OCI-M1 (cell line): ENCODE data around the gene STMN1.
A peak's percentile ranks its signal among the peaks of the same experiment; 100 is the strongest.

Source experiments
- DNase-seq: peaks from one replicate; lab custom pipeline; 2025; lab: John Stamatoyannopoulos, UW

STMN1 gene

DNA sequence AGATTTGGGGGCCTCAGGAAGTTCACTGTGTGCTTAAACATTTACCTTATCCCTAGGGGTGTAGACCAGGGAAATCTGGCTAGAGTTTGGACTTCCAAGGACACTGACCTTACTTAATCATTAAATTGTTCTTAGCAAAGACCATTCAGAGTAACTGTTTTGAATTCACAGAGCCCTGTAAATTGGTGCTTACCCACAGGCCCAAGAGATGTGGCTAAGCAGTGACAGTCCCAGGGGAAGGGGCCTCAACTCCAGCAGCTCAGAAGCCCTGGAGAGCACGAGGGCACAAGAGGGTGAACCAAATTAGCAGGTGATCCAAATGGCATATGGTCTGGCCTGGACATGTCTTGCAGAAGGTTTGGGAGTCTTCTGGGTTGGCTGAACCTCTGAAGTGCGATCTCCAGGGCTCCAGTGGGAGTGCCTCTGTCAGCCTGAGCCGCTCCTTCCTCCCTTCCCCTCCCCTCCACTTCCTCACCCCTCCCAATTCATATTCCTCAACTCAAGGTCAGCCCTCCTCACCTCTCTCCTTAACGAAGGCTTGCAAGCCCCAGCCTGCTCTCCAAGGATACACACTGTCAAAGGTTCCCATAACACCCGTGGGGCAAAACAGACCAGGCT lies 35.0 kb downstream of the STMN1 start:
- DNase-seq = no peak

DNA sequence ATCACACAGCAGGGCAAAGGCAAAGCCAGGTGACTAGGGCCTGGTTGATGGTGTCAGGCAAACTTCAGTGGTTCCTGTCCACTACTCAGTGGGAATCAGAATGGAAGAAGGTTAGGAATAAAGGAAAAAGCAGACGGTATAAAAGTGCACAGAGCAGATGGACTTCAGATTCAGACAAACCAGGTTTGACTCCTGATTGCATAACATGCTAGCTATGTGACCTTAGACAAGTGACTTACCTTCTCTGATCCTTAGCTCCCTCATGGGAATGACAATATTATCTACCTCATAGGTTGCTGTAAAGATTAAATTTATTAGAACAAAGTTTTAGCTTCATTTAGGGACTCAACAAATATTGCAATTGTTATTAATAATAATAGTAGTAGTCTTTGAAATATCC lies 35.6 kb downstream of the STMN1 start:
- DNase-seq = no peak

DNA sequence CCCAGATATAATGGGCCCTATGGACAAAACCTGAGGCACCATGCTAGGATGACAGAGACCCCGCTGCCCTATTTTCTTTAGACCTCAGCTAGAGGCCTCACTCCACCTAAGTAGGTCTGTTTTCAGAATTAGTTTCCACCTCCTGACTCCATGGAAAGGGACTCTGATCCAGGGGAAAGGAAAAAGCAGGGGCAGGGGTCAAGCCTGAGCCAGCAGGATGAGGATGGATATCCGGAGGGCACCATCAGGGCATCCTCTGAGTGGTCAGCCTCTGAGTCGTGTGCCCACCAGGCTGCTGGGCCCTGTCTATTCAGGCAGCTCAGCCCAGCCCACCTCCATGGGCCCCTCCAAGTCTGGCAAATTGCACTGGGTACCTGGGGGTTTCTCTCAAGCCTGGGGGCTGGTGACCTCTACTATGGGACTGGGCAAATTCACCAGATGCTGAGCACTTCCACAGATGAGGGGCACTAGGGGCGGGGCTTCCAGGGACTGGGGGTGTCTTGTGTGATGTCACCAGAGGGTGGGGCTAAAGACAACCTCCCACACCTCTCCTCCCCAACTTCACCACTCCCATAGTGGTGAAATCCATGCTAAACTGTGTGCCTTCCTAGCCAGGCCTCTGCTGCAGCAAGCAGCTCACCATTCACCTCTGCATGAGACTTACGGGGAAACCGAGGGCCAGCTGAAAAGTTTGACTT lies 36.2 kb downstream of the STMN1 start:
- DNase-seq = no peak

DNA sequence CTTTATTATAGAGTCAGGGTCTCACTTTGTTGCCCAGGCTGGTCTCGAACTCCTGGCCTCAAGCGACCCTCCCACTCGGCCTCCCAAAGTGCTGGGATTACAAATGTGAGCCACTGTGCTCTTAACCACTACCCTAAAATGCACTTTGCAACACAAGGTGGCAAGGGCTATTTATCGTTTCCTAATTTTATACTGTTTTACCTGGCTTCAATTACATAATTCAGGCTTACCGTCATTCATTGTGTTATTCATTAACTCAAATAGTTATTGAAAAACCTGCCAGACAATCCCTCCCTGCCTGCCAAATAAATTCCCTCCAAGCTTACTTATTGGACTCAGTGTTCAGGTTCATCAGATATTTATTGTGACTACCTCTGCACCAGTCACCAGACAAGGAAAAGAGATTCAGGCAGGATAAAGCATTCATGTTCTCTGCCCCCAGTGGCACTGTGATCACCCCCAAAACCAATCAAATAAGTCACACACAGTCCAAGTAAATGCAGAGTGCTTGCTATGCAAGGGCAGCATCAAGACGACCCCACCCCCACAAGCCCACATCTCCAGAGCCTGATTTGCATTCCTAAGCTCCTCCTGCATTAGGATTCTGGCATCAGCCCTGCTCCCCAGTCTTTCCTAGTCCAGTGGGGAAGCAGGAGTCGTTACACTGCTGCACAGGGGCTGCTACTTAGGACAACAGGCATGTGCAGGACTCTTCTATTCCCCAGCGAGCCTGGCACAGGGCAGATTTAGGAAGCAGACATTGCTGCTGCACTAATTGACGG lies 38.8 kb downstream of the STMN1 start:
- no peak for DNase-seq

DNA sequence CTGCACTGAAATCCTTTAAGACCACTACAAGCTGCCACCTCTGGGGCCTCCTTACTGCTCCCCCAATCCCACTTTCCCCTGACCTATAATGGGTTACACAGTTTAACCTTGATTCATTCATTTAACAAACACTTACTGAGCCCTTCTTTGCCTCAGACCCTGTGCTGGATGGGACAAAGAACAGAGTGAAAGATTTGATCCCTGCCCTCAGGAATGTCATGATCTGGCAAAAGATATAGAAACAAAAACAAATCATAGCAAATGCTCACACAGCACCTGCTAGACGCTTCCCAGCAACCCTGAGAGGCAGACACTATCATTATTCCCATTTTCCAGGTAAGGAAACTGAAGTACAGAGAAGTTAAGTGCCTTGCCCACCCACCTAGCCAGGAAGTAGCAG lies 39.9 kb downstream of the STMN1 start:
- DNase-seq = no peak

DNA sequence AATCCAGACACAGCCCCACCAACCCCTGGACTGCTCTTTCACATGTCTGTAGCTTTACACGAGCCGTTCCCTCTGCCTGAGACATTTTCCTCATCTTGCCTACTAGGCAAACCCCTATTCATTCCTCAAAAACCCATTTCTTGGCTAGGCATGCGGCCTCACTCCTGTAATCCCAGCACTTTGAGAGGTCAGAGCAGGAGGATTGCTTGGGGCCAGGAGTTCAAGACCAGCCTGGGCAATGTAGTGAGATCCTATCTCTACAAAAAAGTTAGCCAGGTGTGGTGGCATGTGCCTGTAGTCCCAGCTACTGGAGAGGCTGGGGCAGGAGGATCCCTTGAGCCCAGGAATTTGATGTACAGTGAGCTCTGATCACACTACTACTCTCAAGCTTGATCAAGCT lies 41.8 kb downstream of the STMN1 start:
- no peak for DNase-seq

DNA sequence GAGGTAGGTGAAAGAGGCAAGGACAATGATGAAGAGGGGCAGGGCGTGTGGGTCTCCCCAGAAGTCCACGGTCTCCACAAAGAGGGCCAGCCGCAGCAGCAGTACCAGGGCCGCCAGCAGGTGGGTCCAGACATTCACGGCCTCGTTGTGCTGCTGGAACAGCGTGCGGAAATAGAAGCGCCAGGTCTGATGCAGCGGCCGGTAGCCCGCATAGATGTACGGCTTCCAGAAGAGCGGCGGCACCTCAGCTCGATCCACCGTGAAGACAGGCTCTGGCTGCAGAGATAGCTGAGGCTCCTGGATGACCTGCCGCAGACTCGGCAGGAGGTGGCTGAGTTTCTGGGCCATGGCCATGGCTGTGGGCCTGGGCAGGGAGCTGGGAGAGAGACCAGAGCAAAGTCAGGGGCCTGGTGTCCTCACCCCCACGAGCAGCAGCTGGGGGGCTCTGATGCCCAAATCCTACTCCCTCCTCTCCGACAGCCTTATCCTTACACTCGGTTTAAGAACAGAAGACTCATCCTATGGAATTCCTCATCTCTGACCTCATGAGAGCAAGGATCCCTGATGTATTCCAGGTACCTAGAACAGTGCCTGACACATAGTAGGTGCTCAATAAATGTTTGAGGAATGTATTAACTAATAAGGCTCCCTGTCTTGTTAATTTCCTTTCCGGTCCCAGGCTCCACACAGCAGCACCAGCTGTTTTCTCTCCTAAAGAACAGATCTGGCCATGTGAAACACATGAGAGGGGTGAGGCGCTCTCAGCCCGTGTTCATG lies 42.5 kb downstream of the STMN1 start:
- DNase-seq = no peak

DNA sequence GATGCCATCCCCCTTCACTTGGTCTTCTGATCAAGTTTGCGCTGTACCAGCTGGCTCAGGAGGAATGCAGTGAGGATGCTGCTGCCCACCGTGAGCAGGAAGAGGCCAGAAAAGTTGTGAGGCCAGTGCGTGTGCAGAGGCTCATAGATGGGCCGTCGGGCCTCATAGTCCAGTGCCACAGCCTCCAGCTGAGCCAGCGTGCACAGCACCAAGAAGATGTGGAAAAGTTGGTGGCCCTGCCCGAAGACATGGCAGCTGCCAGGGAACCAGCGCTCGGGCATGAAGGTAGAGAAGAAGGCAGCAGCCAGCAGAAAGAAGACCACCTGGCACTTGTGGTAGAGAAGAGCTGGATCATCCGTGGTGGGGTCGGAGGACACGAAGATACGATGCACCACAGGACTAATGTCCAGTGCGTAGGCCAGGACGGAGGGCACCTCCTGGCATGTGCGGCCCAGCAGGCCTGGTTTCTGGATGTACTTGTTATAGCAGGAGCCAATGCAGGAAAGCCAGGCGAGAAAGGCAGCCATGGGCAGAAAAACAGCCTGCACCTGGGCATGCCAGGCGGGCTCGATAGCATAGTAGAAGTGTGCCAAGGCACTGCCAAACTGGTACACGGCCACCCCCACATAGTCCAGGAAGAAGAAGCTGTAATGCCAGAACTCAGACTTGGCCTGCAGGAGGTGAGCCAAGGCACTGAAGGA lies 43.3 kb downstream of the STMN1 start:
- DNase-seq = no peak

DNA sequence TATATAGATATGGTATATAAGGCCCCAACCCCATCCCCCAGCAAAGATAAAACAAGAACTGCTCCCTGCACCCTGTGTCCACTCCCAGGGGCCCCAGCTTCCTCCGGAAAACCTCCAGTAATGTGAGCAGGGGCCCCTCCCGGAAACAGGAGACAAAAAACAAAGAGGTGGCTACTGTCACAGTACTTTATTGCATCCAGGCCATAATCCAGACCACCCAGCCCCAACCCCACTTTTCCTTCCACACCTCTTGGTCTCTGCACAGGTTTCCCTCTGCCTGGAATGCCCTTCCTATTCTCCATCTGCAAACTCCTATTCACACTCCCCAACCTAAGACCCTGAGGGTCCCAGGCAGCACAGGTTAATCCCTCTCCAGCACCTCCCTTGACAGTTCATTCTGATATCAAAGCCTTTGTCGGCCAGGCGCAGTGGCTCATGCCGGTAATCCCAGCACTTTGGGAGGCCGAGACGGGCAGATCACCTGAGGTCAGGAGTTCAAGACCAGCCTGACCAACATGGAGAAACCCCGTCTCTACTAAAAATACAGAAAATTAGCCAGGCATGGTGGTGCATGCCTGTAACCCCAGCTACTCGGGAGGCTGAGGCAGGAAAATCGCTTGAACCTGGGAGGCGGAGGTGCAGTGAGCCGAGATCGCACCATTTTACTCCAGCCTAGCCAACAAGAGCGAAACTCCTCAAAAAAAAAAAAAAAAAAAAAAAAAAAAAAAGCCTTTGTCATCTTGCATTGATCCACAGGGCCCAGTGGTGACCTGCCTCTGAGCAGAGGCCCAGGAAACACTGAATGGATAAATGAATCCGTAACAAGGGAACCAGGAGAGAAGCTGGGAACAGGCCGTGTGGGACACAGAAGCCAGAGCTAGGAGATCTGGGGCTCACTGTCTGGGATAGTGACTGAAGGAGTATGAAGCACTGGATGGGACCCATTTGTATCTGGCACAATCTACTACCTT lies 44.6 kb downstream of the STMN1 start:
- peak; percentile 38 for DNase-seq

DNA sequence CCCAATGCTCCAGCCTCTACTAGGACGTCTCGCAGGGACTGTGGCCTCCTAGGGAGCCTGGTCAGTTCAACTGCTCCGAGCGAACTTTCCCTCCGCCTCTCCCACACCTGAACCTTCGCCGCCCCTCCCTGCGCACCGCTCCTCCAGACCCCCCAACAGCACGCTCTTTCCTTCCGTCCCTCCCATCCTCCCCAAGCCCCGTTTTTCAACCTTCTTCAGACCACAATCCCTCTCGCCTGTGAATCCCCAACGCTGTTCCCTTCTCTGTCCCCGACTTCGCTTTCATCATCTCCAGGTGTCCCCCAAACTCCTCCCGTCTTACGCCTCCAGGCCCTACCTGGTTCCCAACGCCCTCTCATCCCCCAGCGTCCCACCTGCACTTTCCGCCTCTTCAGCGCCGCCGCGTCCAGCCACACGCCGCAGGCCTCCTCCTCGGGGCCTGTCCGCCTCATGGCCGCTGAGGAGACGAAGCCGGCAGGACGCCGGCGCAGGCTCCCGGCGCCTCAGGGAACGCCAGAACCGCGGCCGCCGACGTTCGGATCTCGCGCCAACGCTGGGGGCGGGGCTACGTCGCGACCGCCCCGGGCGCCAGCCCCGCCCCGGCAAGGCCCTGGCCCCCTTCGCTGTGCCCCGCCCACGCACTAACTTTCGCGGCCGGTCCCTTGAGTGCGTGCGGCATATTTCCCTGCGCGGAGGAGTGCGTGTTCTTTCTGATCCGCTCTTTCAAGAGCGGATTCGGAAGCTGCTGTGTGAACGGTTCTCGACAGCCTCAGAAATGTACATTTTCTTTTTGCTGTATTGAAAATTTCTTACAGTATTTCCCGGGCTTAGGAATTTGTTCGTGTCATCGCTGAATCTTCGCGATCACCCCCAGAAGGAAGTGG lies 47.1 kb downstream of the STMN1 start, which contains the start of gene AUNIP:
AUNIP (minus strand) TSS at position 552 of the 884 bp plus-strand sequence; CDS start at position 452, 100 bp downstream.
- peak; percentile 95 for DNase-seq

DNA sequence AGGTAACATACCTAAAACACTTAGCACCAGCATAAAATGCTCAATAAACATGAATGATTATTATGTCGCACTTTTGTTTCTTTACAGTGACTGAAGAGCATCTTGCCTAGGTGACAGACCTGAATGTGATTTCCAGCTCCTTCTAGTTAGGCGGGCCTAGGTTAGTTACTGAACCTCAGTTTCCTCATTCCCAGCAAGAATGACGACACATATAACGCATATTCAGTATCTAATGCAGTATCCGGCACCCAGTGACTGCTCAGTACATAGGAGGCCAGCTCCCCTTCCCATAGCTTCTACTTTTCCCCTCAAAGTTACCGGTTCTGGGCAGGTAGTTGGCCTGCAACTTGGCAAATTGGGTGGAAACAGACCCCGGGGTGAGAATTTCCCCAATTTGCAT lies 47.7 kb downstream of the STMN1 start:
- peak; percentile 57 for DNase-seq

DNA sequence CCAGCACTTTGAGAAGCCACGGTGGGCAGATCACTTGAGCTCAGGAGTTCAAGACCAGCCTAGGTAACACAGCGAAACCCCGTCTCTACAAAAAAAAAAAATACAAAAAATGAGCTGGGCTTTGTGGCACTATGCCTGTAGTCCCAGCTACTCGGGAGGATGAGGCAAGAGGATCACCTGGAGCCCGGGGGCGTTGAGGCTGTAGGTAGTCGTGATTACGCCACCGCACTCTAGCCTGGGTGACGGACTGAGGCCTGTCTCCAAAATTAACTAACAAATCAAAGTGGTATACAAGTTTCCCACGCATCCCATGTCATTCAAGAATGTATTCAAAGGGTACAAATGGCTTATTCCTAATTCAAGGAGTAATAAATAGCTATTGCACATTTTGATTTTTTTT lies 49.4 kb downstream of the STMN1 start:
- DNase-seq = no peak

DNA sequence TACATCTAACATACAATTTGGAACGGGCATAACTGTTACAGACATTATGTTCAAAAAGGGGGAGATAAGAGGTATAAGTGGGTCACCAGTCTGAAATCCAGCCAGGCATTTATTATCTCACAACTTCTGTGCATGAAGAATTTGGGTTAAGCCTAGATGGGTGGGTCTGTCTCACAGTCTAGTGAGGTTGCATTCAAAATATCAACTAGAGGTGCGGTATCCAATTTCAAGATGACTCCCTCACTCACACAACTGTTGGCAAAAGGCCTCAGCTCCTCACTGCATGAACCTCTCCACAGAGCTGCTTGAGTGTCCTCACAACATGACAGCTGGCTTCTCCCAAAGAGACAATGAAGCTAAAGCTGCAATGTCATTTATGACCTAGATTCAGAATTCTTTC lies 51.7 kb downstream of the STMN1 start:
- DNase-seq = no peak
